IPS DF 19.7 (cell line): ENCODE results near the gene FBLN2.

ENCODE experiments used
- DNase-seq: peaks from one replicate; pipeline ENCODE4 v3.0.0-alpha.2; 2013; ENCODE audit warnings: low read depth, low spot score

FBLN2 gene

GRCh38 chr3:13661121-13661520 lies 112.2 kb downstream of the FBLN2 start:
- no peak for DNase-seq

GRCh38 chr3:13662238-13662847 lies 113.4 kb downstream of the FBLN2 start:
- no peak for DNase-seq

DNA sequence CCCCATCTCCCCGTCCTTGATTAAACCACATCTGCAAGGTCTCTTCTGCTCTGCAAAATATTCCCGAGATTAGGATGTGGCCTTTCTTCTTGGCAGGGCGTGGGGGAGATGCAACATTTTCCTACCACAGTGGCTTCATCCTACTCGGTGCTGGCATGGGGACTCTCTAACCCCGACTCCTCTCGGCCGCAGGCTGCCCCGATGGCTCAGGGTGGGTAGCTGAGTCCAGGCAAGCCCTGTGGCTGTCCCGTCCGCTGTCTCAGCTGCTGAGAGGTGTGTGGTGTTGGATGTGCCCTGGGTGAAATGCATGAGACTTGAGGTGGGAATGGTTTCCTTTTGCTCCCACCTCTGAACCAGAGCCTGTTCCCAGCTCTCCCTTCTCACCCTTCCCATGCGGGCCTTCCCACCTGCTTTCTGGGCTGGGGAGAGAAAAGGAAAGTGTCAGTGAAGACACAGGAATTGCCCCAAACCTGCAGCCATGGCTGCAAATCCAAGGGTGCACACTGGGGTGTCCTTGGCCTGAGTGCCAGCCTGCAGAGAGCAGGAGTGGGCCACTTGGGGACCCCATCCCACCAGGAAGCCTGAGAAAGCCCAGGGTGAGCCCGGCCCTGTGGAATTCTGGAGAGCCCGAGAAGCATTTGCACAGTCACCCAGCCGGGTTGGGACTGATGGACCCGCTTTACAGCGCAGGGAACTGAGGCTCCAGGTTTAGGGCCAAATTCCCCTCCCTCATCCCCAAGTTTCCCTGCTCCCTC lies 115.0 kb downstream of the FBLN2 start:
- no peak for DNase-seq

DNA sequence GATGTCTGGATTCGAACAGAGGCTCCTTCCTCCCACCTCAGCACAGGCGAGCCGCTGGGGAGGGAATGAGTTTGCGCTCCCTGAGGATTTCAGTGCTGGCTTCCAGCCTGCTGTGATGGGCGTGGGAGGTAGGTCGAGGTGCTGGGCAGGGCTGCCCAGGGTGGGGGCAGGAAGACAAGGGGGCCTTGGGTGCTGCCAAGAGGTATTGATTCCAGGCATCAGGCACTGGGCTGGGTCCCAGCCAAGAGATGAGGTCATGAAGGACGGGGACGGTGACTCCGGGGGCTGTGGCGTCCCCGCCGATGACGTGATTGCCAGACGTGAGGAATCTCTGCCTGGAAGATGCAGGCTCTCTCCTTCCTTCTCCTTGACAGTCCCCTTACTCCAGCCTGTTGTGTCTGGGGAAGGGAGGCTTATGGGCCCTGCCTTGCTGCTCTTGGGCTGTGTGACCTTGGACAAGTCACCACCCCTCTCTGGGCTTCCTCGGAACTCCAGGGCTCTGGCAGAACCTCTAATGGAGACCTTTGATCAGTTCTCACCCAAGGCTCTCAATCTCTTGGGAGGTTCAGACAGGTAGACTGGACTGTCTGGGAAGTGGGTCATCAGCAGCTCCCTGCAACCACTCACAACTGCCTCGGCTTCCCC lies 116.8 kb downstream of the FBLN2 start:
- DNase-seq, result no peak

DNA sequence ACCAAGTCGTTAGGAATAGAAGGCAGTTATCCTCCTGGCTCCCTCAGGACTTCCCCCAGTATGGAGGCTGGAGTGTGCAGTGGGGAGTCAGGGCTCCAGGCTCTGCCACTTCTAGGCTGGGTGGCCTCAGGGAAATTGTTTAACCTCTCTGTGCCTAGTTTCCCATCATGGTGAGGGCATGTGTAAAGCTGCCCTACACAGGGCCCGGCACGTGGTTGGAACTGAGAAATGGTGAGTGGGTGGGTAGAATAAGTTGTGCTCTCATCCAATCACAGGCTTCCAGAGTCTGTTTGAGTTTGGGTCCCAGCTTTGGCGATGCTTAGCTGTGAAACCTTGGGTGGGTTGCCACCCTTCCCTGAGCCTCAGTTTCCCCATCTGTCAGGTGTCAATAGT lies 117.3 kb downstream of the FBLN2 start:
- no peak for DNase-seq

DNA sequence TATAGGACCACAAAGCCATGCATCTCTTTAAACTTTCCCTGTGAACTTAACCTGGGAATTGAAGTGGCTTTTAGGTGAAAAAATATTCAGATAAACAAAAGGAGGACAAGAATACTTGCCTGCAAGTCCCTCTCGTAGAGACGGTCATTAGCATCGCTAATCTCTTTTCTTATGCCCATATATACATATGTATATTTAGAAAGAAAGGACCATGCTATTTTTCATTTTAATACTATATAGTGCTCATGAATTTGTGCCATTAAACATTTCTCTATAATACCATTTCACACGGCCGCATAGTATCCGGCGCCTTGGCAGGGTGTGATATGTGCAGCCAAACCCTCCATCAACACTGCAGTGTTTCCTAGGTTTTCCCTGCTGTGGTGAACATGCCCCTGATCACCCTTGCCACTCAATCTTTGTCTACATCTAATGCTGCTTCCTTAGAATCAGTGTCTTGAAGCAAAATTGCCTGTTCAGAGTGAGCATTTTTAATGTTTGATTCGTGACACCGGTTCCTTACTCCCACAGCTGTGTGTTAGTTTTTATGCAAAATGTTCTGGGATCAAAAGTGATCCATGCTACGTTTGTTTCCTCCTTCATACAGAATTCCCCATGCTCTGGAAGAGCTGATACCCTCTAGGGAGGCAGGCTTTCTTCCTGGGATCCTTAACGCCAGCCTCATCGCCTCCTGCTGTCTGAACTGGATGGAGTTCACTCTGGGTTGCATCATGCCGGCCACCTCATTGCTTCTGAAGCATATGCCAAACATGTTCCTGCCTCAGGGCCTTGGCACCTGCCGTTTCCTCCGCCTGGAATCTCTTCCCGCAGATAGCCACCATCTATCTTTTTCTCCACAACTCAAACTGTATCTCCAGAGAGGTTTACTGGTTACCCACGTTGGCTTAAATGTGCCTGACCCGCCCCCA lies 118.1 kb downstream of the FBLN2 start:
- no peak for DNase-seq

- no peak for DNase-seq
These were observed 119.2 kb downstream of the FBLN2 start for GRCh38 chr3:13668136-13668535.

DNA sequence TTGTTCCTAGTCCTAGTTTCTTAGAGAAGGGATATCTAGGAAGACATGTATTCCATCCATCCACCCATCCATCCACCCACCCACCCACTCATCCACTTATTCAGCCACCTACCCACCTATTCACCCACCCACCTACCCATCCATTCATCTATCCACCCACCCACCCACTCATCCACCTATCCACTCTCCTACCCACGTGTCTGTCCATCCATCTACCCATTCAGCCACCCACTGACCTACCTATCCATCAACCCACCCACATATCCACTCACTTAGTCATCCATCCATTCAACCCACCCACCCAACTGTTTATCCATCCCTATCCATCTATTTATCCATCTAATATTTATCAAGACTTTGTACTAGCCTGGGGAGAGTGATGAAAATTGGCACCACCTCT lies 120.5 kb downstream of the FBLN2 start:
- no peak for DNase-seq

DNA sequence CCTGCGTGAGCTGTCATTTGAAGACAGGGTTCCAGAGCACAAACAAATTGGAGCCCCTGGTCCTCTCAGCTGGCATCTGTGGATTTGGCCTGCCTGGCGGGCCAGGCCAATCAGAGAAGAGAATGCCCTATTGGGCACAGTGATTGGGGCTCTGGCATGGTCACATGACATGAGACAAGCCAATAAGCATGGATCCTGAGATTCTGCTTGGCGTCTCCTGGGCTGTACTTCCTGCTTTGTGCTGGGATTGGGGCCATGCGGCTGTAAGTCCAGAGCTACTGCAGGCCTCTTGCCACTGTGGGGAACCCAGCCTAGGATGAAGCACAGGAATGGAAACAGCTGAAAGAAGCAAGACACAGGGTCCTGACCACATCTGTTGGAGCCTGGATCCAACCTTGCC lies 121.4 kb downstream of the FBLN2 start:
- DNase-seq, result no peak

- DNase-seq, result no peak
These were observed 122.7 kb downstream of the FBLN2 start for GRCh38 chr3:13671482-13672233.

DNA sequence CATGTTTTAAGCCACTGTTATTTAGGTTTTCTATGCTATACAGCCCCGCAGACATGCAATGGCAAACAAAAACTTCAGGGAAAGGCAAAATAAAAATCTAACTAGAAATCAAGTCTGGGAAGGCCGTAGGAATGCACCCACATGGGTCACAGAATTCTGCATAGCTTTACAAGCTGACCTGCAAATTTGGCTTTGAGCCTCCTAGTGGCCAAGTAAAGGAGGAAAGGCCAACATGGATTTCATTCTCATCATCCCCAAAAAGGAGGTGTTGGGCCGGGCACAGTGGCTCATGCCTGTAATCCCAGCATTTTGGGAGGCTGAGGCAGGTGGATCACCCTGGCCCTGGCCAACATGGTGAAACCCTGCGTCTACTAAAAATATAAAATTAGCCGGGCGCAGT lies 124.3 kb downstream of the FBLN2 start:
- no peak for DNase-seq

- DNase-seq, result no peak
These were observed 125.7 kb downstream of the FBLN2 start for GRCh38 chr3:13674538-13675185.

DNA sequence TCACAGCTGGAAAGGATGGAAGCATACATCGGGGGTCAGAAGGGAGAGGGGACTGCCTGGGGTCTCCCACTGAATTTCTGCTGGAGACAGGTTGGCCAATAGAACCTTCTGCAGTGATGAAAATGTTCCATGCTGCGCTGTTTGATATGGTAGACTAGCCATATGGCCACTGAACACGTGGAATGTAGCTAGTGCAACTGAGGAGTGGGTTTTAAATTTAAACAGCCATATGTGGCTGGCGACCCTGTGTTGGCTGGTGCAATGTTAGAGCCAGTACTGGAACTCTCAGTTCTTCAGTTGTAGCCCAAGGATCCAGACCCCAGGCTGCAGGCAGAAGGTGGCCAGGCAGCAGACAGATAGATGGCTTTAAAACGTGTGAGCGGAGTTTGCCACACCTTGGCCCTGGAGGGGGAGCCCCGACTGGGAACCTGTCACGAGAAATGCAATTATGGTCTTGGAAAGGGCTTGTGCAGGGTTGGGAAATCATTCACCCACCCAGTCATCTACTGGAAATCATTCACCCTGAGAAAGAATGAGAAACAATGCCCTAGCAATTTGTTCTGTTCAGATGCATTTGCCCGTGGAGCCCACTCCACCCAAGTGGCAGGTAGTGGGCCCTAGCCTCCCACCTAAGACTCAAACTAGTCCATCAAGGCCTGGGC lies 127.6 kb downstream of the FBLN2 start:
- DNase-seq, result no peak

DNA sequence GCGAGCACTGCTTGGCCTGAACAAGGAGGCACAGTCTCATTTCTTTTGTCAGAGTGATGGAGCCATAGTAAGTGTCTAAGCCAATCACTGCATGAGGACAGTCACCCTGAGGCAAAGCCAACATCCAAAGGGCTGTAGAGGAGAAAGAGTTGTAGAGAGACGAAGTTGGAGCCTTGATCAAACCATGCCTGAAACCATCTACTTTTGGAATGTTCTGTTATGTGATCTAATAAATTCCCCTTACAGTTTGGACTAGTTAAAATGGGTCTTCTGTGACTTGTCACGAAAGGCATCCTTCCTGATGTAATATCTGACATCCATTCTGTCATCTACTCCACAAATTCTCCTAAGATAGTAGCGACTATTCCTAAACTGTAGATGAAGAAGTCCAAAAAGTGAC lies 128.3 kb downstream of the FBLN2 start:
- DNase-seq, result no peak

- no peak for DNase-seq
These were observed 133.0 kb downstream of the FBLN2 start for GRCh38 chr3:13681931-13682330.

DNA sequence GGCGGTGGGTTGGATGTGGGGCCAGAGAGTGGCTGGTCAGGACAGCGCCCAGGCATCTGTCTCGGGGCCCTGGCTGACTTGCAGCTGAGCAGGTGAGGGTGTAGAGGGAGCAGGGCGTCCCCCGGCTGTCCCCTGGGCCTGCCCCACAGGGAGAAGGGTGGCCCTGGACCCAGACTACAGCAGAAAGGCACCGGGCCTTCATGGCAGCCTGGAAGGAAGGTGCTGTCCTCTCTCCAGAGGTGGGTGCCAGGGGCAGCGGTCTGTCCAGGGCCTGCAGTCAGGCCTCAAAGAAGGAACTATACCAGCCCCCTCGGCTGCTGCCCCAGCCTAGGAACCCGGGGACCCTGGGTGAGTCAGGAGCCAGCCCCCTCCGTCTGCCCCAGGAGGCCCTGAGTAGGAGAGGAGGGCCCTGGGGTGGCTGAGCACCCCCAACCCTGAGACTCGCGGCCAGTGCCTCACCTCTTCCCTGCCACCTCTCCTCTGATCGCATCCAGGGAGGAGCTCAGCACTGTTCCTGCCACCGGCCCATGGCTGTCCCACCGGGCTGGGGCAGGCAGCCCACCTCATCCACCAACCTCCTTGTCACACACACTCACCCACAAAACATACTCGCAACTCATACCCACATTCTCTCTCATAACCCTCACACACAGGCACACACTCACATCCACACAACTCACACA lies 133.5 kb downstream of the FBLN2 start:
- no peak for DNase-seq

- no peak for DNase-seq
These were observed 134.4 kb downstream of the FBLN2 start for GRCh38 chr3:13683288-13683687.

GRCh38 chr3:13683772-13684171 lies 134.8 kb downstream of the FBLN2 start:
- DNase-seq, result no peak

GRCh38 chr3:13684350-13684749 lies 135.4 kb downstream of the FBLN2 start:
- DNase-seq, result no peak

DNA sequence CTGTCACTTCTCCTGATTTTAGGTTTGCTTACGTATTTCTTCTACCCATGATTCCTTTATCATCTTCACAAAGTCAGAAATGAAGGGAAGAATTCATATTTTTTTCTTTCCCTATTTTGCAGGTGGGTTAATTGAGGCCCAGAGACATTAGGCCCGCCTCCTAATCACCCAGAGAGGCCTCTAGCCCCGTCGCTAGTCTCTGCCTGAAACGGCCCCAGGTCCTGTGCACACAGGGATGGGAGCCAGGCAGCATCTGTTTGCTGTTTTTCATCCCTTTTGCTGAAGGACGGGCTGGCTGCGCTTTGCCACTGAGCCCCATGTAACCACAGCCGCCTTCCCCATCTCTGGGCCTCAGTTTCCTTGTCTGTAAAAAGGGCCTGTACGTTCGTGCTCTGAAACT lies 135.9 kb downstream of the FBLN2 start:
- DNase-seq, result no peak
